Neuron (in vitro differentiated cells): ENCODE results near the gene MYB.

Source experiments
- H2AFZ ChIP-seq: one replicate; pipeline ENCODE4 v1.6.1; 2013; ENCODE audit warnings: low read depth, mild to moderate bottlenecking, inconsistent platforms, low read length, moderate library complexity
- H3K27me3 ChIP-seq: one replicate; pipeline ENCODE4 v1.6.1; 2013; ENCODE audit warnings: low read length; ENCODE audit not compliant: insufficient read depth
- H3K36me3 ChIP-seq: one replicate; pipeline ENCODE4 v1.6.1; 2013; ENCODE audit warnings: low read length; ENCODE audit not compliant: insufficient read depth
- H3K4me1 ChIP-seq: one replicate; pipeline ENCODE4 v1.6.1; 2013; ENCODE audit warnings: low read length; ENCODE audit not compliant: insufficient read depth
- H3K4me3 ChIP-seq: 2 replicates; pipeline ENCODE4 v1.5.1; 2013; ENCODE audit warnings: mild to moderate bottlenecking, low read length, moderate library complexity
- H3K9me3 ChIP-seq: one replicate; pipeline ENCODE4 v1.6.1; 2013; ENCODE audit warnings: low read length

The MYB gene

DNA sequence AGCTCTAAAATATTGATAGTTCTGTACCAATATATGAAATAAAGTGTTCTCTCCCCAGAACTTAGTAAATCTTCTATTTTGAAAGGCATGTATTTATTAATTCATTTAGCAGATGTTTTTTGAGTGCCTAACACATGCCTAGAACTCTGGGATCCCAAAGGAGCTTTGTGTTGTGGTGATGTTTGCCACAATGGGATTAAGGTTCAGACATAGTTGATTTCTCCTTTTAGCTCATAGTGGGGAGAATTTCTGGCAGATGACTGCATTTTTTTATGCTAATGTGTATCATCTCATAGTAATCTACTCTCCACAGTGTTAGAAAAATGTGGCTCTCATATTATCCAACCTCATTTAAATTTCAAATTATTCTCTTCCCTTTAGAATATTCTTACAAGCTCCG, 21.7 kb downstream of the MYB start:
- no peaks in the 10 kb centered on the region for H3K27me3 ChIP-seq
- no peak overlapping the region for H3K4me3 ChIP-seq
- H3K4me1 ChIP-seq: peaks cover 2% of the 10 kb centered on the region
- no peaks in the 10 kb centered on the region for H3K9me3 ChIP-seq
- peaks cover 20% of the 10 kb centered on the region for H3K36me3 ChIP-seq
- no peak overlapping the region for H2AFZ ChIP-seq

DNA sequence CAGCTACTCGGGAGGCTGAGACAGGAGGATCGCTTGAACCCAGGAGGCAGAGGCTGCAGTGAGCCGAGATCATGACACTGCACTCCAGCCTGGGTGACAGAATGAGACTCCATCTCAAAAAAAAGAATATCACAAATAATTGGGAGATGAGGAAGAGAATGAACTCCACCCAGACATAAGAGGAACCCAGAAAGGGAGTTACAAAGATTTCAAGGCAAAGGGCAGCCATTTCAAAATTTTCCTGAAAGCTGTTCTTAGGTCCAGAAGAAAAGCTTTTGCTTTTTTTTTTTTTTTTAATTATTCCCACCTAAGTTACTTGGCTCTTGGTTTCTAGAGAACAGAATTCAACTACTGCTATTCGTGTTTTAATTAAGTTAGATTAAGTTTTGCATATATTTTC, 23.8 kb downstream of the MYB start:
- no peaks in the 10 kb centered on the region for H3K27me3 ChIP-seq
- H3K9me3 ChIP-seq: peaks cover 3% of the 10 kb centered on the region
- no peak overlapping the region for H3K4me3 ChIP-seq
- peaks cover 2% of the 10 kb centered on the region for H3K4me1 ChIP-seq
- H3K36me3 ChIP-seq: peaks cover 21% of the 10 kb centered on the region
- H2AFZ ChIP-seq: no peak overlapping the region

DNA sequence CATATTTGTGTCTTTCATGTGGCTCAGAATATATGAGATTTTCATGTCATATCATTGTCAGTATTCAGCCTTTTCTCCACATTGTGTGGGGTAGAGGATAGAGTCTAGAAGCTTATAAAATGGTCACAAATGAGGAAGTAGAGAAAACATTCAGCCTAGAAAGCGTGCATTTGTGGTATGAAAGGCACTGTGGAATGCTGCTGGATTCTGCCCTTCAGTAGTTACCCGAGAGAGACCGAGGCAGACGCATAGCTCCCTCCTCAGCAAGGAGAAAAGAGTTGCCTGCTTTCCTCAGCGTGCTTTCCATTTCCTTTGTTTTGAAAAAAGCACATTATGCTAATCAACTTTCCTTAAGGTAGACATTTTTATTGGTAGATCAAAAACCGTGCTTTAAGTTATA, 28.7 kb downstream of the MYB start:
- H3K4me1 ChIP-seq: no peaks in the 10 kb centered on the region
- peaks cover 12% of the 10 kb centered on the region for H3K36me3 ChIP-seq
- no peak overlapping the region for H2AFZ ChIP-seq
- no peak overlapping the region for H3K4me3 ChIP-seq
- H3K9me3 ChIP-seq: peaks cover 3% of the 10 kb centered on the region
- H3K27me3 ChIP-seq: no peaks in the 10 kb centered on the region

DNA sequence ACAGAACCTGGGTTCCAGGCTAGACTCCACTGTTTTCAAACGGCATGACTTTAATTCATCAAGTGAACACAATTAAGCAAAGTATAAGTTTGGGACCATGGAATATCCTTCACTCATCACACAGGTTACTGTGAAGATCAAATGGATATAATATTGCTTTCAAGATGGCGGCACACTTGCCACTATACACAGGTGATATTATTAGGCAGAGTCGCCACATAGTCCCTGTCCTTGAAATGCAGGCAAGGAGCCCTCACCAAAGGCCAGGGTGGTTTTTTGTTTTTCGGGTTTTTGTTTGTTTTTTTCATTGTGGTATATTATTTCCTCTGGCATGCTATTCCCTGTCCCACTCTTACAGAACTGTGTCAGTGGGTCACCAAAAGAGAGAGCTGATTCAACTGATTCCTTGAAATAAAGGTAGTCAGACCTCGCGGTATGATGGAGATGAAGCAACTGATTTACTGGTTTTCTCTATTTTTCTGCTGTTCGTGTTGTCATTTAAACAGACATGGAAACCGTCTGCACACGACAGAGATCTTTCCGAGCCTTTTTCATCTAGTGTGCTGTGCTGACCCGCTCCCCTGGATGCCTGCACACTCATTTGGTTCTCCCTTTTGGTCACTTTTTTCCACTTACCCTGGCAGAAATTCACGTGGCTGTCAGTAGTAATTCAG, 29.7 kb downstream of the MYB start:
- no peaks in the 10 kb centered on the region for H3K4me1 ChIP-seq
- H3K9me3 ChIP-seq: peaks cover 3% of the 10 kb centered on the region
- H2AFZ ChIP-seq: no peak overlapping the region
- no peaks in the 10 kb centered on the region for H3K27me3 ChIP-seq
- no peak overlapping the region for H3K4me3 ChIP-seq
- peaks cover 10% of the 10 kb centered on the region for H3K36me3 ChIP-seq

DNA sequence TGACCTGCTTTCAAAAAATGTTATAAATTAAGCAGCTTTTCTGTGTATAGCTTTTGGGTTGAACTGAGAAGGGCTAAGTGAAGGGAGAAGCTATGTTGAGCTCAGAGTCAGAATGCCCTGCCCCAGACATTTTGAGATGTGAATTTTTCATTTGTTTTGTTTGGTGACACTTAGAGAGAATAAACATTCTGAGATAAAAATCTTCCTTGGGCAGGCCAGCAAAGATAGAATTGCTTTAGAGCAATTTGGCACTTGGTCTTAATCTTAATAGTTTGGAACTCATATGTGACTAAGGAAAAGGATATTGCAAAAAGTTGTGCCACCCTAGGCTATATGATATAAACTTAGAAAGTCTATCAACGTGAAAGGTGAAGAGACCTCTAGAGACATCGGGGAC, 30.2 kb downstream of the MYB start:
- no peaks in the 10 kb centered on the region for H3K27me3 ChIP-seq
- H2AFZ ChIP-seq: no peak overlapping the region
- H3K36me3 ChIP-seq: peaks cover 10% of the 10 kb centered on the region
- peaks cover 3% of the 10 kb centered on the region for H3K9me3 ChIP-seq
- H3K4me3 ChIP-seq: no peak overlapping the region
- H3K4me1 ChIP-seq: no peaks in the 10 kb centered on the region

DNA sequence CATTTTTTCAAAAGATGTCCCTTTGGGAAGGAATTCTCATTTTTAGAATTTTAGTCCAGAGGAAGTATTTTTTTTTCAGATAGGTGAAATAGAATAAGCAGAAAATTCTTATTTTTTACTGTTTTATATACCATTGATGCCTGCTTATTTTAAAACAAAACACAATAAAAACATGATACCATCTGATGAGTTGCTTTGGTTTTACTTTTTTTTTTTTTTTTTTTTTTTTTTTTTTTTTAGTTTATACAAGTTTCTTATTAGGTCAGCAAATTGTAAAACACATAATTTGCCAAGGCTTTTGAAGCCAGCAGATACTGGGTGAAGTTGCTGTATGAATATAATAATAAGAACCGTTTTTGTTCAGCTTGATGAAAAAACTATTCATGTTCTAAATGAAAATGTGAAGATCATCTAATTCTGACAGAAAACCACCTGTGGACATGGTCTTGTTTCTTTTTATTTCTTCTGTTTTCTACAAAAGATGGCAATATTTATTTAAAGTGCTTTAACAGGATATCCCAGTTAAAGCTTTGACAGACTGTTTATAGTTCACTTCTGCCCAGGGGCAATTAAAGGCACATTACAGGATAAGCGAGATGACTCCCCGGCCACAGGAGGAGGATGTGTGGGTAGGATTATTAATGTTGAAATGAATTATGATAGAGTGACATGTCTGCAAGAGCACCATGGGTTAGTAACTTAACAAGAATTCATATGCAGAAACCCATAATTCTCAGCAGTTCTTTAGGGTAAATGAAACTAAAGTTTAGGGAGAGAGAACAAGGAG, 31.1 kb downstream of the MYB start:
- Histone ChIP-seq H3K4me3 (no peak overlapping the region), H3K4me1 (no peaks in the 10 kb centered on the region), H3K36me3 (peaks cover 10% of the 10 kb centered on the region), H2AFZ (no peak overlapping the region), H3K9me3 (peaks cover 3% of the 10 kb centered on the region), H3K27me3 (no peaks in the 10 kb centered on the region)

DNA sequence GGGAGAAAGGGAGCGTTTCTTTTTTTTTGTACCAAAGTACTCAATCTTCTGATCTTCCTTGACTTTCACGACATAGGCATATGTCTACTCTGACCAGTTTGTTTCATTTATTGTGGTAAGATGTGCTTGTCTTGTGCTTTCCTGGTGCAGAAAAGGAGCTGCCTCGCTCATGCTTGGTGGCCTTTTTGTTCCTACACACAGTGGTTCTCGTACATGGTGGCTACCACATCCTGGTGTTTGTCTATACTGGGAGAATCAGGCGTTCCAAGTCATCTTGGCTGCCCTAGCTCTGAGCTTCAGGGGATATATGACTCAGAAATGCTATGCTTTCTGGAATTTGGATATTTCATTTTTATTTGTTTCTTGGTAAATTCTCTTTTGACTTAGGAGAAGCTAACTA, 31.8 kb downstream of the MYB start:
- Histone ChIP-seq H3K4me1 (no peaks in the 10 kb centered on the region), H3K27me3 (no peaks in the 10 kb centered on the region), H2AFZ (no peak overlapping the region)

DNA sequence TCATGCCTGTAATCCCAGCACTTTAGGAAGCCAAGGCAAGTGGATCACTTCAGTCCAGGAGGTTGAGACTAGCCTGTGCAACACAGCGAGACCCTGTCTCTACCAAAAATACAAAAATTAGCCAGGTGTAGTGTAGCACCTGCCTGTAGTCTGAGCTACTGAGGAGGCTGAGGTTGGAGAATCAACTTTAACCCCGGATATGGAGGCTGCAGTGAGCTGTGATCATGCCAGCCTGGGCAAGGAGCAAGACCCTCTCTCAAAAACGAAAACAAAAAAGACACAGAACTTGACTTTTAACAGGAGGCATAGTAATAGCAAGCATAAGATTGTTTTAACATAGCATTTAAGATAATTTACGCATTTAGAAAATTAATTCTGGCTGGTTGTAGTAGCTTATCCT, 32.5 kb downstream of the MYB start:
- Histone ChIP-seq H3K27me3 (no peaks in the 10 kb centered on the region), H3K4me1 (no peaks in the 10 kb centered on the region), H3K36me3 (peaks cover 10% of the 10 kb centered on the region), H2AFZ (no peak overlapping the region), H3K4me3 (no peak overlapping the region), H3K9me3 (peaks cover 3% of the 10 kb centered on the region)

More for the DNA sequence above, 31.8 kb downstream of the MYB start:
- H3K9me3 ChIP-seq: peaks cover 3% of the 10 kb centered on the region
- peaks cover 10% of the 10 kb centered on the region for H3K36me3 ChIP-seq
- H3K4me3 ChIP-seq: no peak overlapping the region

DNA sequence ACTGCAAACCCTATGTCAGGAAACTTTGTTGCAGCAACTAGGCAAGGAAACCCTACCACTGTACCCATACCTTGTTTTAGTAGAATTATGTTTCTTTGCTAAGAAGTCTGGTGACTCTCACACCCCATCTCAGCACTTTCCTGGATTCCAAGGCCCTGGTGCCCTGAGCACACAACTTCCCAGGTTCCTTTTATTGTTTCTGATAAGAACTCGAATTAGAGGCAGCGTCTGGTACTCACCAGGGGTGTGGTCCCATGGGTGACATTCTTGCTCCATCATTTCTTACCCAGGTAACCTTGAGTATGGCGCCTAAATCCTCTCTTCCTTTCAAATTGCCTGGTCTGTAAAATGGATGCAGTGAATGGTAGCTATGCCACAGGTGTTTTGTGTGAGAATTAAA, 34.1 kb downstream of the MYB start:
- Histone ChIP-seq H3K27me3 (no peaks in the 10 kb centered on the region), H2AFZ (no peak overlapping the region), H3K4me1 (no peaks in the 10 kb centered on the region), H3K36me3 (peaks cover 12% of the 10 kb centered on the region), H3K9me3 (peaks cover 2% of the 10 kb centered on the region), H3K4me3 (no peak overlapping the region)

DNA sequence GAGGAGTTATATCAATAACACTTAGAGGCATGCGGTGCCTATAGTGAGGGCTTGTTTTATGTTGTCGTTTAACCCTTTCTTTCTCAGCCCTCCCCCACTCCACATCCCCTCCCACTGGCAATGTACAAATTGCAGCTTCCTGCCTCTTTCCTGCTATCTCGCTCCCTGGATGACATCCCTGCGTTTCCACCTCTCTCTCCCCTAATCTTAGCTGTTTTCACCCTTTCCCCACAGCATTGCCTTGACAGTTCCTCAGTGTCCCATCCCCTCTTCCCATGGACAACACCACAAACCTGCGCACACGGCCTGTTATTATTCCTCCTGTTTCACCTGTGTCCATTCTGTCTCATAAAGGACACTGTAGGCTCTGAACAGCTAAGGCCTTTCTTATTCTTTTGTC, 34.5 kb downstream of the MYB start:
- Histone ChIP-seq H3K4me3 (no peak overlapping the region), H3K9me3 (peaks cover 2% of the 10 kb centered on the region), H3K36me3 (peaks cover 11% of the 10 kb centered on the region), H3K27me3 (no peaks in the 10 kb centered on the region), H3K4me1 (no peaks in the 10 kb centered on the region), H2AFZ (no peak overlapping the region)

DNA sequence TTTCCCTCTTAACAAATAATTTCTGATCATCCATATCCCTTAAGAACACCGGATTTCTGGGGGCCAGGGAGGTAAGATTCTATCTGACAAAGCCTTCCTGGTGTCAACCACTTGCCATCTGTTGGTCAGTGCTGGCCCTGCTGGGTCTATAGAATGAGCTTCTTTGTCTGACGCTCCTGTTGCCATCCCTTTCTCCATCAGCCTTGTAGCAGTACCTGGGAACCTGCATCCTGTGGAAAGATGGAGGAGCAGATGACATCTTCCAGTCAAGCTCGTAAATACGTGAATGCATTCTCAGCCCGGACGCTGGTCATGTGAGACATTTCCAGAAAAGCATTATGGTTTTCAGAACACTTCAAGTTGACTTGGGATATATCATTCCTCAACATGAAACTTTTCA, 36.6 kb downstream of the MYB start:
- no peak overlapping the region for H2AFZ ChIP-seq
- H3K9me3 ChIP-seq: peaks cover 2% of the 10 kb centered on the region
- H3K36me3 ChIP-seq: peaks cover 10% of the 10 kb centered on the region
- H3K4me1 ChIP-seq: no peaks in the 10 kb centered on the region
- H3K27me3 ChIP-seq: no peaks in the 10 kb centered on the region
- no peak overlapping the region for H3K4me3 ChIP-seq

DNA sequence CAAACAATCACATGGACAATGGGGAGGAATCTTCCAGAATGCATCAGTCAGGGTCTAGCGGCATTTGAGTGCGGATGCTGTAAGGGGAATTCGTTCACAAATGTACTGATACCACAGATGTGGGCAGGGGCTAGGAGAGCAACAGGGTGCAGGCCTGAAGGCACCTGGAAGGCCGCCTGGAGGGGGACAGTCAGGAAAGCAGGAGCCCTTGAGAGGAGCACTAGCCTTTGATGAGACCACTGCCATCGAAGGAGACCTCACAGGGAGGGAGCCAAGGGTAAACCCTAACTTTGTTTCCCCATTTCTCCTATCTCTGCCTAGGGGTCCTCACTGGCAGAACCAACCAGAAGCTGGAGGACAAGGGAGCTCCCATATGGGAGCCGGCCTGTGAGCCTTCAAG, 38.2 kb downstream of the MYB start:
- Histone ChIP-seq H2AFZ (no peak overlapping the region), H3K27me3 (no peaks in the 10 kb centered on the region), H3K4me1 (no peaks in the 10 kb centered on the region), H3K4me3 (no peak overlapping the region), H3K9me3 (peaks cover 2% of the 10 kb centered on the region), H3K36me3 (peaks cover 10% of the 10 kb centered on the region)

DNA sequence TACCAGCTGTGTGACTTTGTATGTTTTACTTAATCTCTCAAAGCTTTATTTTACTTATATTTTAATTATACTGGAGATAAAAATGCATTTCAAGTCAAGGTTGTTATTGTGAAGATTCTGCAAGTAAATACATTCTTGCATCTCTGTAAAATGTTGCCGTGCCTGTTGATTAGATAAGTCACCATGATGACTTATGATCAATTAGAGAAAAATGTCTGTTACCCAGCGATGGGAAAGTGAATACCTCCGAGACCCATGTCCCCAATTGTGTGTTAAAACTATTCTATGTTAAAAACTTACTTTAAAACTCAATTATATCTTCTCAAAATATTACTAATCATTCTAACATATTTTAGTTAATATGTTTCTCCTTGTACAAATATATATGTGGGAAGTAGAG, 39.9 kb downstream of the MYB start:
- Histone ChIP-seq H3K27me3 (no peaks in the 10 kb centered on the region), H3K9me3 (peaks cover 2% of the 10 kb centered on the region), H3K4me1 (no peaks in the 10 kb centered on the region), H2AFZ (no peak overlapping the region), H3K4me3 (no peak overlapping the region), H3K36me3 (peaks cover 10% of the 10 kb centered on the region)
